Left renal cortex interstitium (tissue), 4 donors: ENCODE measurements around the gene MCM3AP. TPM values are rescaled to one million over a fixed set of nuclear protein-coding genes. Genes with fewer than 3 reads are reported as not detected.
"Not testable (repeated sequence)": the region's sequence is repeated elsewhere in the genome, so short reads cannot be mapped to it uniquely, and the experiment has no call there.

Source experiments
- DNase-seq, 4 donors: peaks; one replicate each; pipeline ENCODE4 v3.0.0-alpha.2; 2013; ENCODE audit warnings: low read depth in 4 of 4, low spot score in 2 of 4, missing footprints in 1 of 4
- polyA plus RNA-seq, 4 donors: library from polyadenylated mRNA; unstranded; fragments of 120-200 nt; gene quantifications; one replicate each; pipeline ENCODE4 v1.2.1, GENCODE V29; 2013; ENCODE audit not compliant: insufficient read length in 4 of 4

MCM3AP gene
- polyA plus RNA-seq, 4 donors: 64.5 to 114 (median 87.3) TPM

DNA sequence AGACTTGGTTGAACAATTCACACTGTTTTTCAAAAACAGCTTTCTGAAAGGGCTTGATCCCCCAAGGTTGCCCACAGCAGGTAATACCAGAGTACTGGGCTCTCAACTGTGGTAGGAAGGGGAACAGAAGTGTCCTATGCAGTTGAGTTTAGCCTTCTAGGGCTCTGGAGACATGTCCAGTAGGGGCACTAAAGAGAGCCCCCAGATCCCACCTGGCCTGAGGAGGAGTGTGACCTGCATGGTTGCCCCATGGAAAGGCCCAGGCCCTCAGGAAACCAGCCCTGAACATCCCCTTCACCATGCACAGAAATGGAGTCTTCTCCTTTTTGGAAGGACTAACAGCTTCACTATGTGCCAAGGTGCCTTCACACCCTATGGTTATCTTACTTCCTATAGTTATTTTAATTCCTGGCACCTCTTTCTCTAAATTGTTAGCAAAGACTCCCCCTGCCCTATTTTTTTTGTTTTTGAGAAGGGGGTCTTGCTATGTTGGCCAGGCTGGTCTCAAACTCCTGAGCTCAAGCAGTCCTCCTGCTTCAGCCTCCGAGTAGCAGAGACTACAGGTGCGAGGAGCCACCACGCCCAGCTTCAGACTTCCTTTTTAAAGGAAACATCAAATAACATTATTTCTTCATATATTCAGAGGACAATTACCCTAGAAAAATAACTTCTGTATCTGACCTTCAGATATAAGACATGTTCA lies 40.0 kb downstream of the MCM3AP start:
- DNase-seq: no peak

DNA sequence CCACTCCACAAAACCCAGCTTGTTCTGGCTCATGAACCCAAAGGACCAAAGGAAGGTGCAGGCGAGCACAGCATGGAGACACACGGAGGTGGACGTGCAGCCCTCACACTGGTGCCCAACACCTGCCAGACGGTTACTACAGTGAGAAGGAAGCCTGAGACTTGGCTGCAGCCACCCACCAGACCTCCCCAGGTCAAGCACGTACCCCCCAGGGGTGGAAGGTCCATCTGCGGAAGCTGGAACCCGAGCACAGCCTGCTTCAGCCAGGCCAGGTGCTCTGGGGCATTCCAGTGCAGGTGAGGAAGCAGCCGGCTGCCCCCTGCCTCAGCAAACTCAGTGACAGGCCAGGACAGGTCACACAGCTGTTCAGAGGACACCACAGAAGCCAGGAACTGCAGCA lies 40.8 kb downstream of the MCM3AP start:
- DNase-seq: no peak

DNA sequence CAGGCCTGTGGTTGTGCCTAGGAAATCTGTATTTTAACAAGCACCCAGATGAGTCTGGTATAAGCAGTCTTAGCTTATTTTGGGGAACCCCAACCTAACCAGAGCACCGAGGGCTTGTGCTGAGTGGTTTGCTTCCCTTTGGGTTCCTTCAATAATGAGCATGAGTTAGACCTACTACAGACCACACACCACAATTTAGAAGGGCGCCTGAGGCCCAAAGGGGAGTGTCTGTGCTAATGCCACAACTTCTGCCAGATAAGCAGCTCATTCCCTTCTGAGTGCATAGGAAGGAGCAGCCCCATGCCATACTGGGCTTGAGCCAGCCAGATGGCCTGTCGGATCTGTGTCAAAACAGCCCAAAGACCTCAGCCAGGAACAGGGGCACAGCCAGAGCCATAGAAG lies 41.5 kb downstream of the MCM3AP start:
- DNase-seq: no peak

DNA sequence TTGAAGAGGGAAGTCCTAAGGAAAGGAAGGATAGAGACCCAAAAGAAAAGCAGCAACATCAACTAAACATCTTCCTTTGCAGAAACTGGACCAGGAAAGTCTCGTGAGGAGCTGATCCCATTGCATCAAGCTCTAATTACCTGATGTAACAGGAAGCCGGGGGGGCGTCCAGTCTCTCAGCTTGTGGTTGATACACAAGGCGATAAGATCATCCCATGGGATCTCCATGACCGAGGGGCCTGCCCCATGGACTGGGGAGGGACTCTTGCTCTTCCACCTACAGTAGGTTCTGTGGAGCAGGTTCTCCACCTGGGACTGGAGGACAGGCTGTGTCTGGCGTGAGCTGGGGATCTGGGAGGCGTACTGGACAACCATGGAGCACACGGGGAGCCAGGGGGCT lies 42.1 kb downstream of the MCM3AP start:
- no peak for DNase-seq

DNA sequence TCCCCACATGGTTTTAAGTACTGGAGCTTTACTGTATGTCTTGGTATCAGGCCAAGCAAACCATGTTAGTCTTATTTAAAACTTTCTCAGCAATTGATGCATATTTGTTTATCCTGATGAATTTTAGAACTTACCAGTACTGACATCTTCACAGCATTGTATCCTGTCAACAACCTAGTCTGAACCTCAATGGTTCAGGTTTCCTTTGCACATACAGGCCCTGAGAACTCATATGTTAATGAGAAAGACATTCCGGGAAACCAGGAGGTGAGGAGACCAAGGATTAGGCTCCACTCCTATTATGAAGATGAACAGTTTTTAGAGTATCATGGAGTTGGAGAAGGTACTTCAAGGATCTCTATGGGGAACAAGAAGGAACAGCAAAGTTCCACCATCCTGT lies 43.8 kb downstream of the MCM3AP start:
- not testable (repeated sequence) for DNase-seq

DNA sequence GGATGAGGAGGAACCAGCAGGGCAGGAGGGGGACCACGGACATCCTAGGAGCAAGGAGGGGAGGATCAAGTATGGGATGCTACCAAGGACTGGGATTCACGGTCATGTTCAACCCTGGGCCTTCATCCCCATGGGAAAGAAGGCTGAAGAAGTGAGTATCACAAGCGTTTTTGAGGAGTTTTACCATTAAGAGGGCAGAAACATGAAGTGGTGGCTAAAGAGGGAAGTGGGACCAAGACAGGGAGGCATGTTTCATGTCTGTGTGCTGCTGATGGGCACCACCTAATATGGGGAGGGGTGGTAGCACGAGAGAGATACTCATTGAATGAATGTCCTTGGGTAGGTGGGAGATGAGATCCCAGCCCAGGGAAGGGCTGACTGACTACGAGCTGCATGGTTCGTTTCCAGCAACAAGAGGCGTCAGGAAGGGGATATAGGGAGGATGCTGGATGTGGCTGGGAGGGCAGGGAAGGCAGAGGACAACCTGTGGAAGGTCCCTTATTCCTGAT lies 45.5 kb downstream of the MCM3AP start:
- DNase-seq: no peak

DNA sequence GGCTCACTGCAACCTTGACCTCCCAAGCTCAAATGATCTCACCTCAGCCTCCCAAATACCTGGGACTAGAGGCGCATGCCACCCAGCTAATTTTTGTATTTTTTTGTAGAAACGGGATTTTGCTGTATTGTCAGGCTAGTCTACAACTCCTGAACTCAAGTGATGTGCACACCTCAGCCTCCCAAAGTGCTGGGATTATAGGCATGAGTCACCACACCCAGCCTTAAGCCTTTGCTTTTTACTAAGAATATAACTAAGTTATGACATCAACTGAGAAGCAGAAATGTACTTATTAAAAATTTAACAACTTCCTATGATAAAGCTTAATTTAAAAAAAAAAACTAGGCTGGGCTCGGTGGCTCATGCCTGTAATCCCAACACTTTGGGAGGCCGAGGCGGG lies 47.9 kb downstream of the MCM3AP start:
- DNase-seq: no peak

DNA sequence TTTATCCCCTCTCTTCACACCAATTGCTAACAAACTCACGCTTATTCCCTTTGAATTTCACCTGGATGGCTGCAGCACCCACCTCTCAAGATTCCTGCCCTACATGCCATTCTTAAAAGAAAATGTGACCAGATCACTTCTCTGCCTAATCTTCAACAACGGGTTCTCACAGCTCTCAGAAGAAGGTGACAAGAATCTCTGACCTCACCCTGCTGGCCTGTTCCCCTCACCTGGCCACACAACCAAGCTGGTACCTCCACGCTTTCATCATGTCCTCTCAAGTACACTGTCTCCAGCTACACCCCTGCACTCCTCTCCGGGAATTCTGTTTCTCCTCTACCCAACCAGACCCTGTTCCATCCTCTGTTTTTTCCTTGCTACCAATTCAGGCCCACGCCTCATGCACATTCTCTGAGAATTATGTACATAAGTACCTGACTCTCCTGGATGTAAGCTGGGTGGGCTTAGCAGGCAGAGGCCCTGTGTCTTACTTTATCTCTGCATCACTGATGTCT lies 50.9 kb downstream of the MCM3AP start:
- no peak for DNase-seq

DNA sequence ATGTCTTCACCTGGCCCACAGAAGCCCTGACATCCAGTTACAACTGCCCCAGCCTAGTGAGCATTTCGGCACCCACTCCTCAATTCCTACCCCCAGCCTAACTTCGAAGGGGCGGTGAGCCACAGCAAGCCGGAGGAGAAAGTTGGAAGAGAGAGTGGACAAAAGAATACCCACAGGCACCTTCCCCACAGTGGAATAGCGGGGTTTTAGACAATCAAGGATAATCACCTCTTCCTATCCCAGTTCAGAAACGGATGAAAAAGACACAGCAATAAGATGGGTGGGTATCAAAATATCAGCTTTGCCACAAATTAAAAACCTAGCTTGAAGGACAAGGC lies 55.5 kb downstream of the MCM3AP start:
- DNase-seq: no peak

DNA sequence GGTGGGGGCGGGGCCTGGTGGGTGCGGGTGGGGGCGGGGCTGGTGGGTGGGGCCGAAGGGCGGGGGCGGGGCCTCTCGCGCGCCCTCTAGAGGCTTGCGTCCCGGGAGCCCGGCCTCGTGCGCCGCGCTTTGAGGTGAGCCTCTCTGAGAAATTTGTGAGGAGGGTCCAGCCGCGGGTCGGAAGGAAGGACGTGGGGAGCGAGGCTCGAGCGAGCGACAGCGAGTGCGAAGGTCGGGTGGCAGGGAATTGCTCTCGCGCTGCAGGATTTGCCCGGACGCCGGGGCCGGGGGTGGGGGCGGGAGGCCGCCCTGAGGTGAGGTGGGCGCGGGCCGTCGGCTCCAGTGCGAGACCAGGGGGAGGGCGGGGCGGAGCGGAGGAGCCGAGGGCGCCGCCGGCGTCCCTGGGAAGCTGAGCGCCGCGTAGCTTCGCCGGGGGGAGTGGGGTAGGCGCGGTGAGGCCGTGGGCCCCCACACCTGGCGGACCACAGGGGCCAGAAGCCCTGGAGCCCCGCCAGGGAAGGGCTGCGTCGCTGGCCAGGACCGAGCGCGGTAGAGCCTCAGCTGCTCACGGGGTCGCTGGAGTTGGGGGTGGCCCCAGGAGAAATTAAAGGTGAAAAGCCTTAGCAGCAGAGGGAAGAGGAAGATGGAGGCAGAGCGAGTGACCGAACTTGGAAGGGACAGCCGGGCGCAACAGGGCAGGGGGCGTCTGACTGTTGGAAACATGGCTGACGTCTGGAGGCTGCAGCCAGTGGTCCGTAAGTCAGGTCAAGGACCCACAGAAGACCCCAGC lies 56.1 kb downstream of the MCM3AP start:
- DNase-seq: peak in 3 of 4 donors; percentile 31 to 39 (median 33)

DNA sequence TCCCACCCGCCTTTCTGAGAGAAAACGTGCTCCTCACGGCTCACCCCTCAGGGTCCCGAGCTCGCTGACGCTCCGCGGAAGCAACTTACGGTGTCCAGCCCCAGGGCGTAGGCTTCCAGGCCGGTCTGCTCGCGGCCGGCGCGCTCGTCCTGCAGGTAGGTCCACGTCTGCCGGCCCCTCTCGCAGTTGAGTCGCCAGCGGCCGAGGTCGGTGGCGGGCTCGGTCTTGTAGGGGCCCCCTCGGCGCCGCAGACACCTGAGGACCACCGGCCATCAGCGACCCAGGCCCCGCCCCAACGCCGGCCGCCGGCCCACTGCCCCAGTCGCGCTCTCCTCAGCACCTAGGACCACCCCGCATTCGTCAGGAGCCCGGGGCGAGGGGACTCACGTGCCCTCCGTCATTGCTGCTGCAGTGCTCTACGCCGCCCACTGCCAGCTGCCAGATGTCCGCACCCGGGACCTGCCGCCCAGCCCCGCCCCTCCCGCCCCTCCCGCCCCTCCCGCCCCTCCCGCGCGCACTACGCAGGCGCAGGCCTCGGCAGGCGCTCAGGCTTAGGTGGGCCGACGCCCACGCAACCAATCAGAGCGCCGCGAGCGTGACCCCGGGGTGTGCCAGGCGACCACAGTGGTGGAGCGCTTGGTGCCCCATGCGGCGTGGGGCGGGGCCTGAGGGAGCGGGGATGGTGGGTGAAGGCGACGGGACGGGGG lies 56.9 kb downstream of the MCM3AP start, which contains the start of gene LSS:
Gene LSS (minus strand): TSS at position 430 of the 707 bp plus-strand sequence. CDS start 29 bp downstream, at position 401.
- peak; percentile 63 to 92 (median 86) for DNase-seq

DNA sequence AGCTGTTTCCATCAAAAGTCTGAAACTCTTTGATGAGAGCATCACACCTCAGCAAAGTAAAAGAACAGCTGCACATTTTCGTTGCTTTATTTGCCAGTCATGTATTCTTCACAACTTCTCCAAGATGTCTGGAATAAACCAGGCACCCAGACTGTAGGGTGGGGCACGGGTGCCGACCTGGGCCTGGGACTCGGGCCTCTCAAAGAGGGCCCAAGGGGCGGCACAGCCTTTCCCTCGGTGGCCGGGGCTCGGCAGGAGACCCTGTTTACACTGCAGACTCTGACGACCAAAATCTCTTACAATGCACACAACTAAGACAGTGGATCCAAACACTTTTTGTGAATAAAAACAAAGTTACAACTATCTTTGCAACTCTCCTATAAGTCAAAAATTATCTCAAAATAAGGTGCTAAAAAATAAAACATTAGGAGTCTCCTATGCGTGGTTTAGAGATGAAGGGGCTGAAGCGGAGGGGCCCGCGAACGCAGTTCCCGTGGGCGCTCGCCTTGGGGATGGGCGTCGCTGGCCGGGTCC lies 57.5 kb downstream of the MCM3AP start:
- no peak for DNase-seq

DNA sequence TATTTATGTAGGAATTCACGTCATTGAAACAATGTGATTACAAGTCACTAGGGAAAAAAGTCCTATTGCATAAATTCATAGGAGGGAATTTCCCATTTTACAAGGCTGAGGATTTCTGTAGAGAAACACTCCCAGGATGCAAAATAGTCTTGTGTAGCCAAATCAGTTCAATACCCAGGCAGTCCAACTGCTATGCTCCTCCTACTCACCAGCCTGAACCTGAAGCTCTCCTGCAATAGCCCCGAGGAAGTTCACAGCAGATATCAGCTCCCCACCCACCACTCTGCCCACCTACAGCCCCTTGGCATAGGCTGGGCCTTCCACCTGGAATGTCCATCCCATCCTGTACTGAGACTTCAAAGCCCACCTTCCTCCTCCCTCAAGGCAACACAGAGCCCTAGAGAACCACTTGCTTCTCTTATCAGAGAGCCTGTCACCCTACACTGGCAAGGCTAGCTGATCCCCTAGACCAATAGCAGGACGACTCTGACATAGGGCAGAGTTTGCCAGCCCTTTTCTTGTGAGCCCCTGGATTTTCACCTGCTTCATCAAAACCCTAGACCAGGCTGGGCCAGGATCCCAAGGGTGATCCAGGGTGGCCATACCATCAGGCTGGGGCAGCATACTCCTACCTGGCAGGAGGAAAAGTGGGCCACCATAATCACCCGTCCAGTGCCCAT lies 58.4 kb downstream of the MCM3AP start:
- DNase-seq: no peak

DNA sequence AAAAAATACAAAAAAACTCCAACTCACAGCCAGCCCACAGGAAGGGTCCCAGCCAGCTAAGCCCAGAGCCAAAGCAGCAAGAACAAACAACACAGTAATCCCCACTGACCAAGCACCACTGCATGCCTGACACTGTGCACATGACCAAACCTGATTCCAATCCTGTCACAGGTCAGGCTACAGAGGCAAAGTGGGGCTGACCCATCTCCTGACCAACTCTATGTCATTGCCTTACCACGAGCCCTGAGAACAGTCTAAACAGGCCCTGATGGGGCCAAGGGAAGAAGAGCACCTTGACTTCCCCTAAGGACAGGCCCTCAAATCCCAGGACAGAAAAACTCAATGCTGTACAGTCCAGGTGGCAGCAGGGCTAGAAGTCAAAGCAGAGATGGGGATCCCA lies 59.3 kb downstream of the MCM3AP start:
- DNase-seq: no peak

DNA sequence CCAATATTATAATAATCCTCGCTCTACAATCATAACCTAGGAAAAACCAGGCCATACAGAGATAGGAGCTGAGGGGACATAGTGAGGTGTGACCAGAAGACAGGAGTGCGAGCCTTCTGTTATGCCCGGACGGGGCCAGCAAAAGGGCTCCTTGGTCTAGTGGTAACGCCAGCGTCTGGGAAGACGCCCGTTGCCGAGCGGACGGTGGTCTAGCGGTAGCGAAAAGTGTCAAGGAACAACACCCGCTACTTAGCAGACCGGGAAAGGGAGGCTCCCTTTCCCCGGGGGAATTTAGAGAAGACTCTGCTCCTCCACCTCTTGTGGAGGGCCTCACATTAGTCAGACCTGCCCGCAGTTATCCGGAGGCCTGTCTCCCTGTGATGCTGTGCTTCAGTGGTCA lies 61.8 kb downstream of the MCM3AP start:
- DNase-seq: not testable (repeated sequence)

DNA sequence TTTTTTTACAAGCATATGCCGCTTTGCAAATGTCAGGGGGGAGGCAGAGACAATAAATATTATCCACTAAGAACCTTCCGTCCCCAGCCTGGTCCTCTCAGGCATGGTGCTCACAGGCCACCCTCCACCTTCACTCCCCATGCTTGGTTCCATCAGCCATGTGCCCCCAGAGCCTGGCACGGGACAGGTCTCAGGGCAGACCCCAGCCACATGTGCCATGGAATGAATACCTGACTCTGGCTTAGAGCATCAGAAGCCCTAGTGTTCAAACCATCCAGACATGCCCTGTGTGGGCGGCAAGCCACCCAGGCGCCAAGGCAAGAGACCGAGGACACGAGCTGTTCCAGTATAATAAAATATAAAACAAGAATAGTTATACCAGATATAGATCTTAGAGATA lies 62.2 kb downstream of the MCM3AP start:
- no peak for DNase-seq

DNA sequence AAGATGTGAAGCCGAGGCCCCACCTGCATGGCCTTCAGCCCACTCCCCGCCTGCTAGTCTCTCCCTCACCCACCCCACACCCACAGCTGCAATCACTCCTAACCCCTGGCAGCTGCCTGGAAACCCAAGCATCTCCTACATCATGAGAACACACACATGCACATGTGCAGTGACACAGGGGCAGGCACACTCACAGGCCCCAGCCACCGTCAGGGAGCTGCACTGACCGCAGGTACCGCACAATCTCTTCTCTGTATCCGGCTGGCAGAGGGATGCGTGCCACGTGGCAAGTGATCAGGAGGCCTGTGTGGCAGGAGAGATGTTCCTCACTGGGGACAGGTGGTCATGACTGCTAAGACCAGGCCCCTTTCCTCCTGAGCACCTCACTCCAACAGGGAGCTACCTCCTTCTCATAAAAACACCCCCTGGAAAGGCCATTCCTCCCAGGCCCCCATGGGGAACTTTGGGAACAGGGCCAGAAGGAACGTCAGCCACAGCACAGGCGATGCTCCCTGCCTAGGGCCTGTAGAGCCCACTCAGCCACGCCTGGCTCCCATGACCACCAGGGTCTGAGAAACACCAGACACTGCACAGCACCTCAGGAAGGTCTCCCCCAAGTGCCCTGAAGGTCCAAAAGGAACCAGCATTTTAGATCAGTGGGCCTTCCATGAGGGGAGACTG lies 62.8 kb downstream of the MCM3AP start:
- DNase-seq: no peak

DNA sequence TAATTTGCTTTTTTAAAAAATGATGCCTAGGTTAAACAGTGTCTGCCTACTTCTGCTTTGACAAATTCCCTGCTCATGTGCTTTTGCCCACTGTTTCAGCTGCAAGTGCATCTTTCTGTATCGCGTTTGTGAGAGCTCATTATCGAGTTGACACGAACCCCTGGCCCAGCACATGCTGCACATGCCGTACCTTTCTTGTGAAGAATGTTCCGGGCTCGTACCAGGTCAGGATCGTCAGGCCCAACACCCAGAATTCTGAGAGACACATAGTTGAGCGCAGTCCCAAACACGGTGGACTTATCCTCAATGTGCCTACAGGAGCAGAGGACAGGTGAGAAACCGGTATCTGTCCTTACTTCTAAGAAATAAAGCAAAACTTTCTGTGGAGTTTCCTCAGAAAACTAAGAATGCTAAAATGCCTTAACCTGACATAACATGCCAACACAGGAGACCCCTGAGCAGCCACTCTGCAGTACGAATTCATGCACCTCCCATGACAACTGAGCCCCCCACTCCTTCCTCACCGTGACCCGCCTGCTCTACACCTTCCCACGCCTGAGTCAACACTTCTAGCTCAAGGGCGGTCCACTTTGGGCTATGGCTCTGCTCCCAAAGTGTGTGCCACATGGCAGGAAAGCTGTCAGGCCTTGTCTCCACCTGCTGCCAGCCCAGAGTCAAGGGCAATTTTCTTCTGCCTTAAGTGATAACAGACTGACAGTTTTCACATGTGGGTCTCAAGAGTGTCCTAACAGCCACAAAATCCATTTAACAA lies 63.6 kb downstream of the MCM3AP start:
- no peak for DNase-seq

DNA sequence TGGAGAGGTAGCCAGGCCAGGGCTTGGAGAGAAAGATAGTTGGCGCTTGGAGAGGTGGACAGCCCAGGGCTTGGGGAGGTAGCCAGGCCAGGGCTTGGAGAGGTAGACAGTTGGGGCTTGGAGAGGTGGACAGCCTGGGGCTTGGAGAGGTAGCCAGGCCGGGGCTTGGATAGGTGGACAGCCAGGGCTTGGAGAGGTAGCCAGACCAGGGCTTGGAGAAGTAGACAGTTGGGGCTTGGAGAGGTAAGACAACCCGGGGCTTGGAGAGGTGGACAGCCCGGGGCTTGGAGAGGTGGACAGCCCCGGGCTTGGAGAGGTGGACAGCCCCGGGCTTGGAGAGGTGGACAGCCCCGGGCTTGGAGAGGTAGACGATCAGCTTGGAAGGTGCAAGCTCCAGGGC lies 64.6 kb downstream of the MCM3AP start:
- DNase-seq: no peak
